SK-N-SH (cell line): Measurements from ENCODE around the gene LIAS. TPM values are rescaled to one million over a fixed set of nuclear protein-coding genes. Genes with fewer than 3 reads are reported as not detected.

ENCODE experiments used
- CTCF ChIA-PET: fragments of 300-600, 350-600 bp; formaldehyde crosslinking; extraction: SDS; loops from one replicate; lab custom pipeline; 2021; lab: Yijun Ruan, JAX
- POLR2A ChIA-PET: fragments of 350-600 bp; sonication (Branson Sonifier 250); formaldehyde crosslinking; extraction: SDS; loops from one replicate; lab custom pipeline; 2020; ENCODE audit warnings: antibody characterized with exemption, inconsistent platforms; lab: Yijun Ruan, JAX
- DNase-seq: peaks from one replicate; pipeline ENCODE4 v3.0.0; 2012
- H2AFZ ChIP-seq: fragments of 200-600 bp; sonication (generic); 2 replicates; pipeline ENCODE4 v1.8.1; 2016; ENCODE audit warnings: antibody characterized with exemption, mild to moderate bottlenecking, low read depth
- H3F3A ChIP-seq: fragments of 200-600 bp; sonication (generic); replicated peaks from 2 replicates; pipeline ENCODE3; 2016; ENCODE audit warnings: antibody characterized with exemption, mild to moderate bottlenecking; ENCODE audit not compliant: insufficient read depth
- H3K27ac ChIP-seq, 2 experiments: fragments of 200-500 bp in 1 of 2; fragments of 200-600 bp in 1 of 2; sonication (Bioruptor generic) in 1 of 2; sonication (generic), shearing (Covaris generic) in 1 of 2; 2 replicates each; pipeline versions ENCODE4 v1.5.1 to v1.6.1; 2014 to 2016; ENCODE audit warnings: low read depth in 2 of 2, inconsistent platforms in 1 of 2, low read length in 1 of 2, mild to moderate bottlenecking in 1 of 2, mixed read lengths in 1 of 2
- H3K27me3 ChIP-seq: fragments of 200-600 bp; sonication (generic), shearing (Covaris generic); 2 replicates; pipeline ENCODE4 v1.6.1; 2016; ENCODE audit warnings: mixed run types; ENCODE audit not compliant: insufficient read depth
- H3K36me3 ChIP-seq, 2 experiments: fragments of 200-500 bp in 1 of 2; fragments of 200-600 bp in 1 of 2; sonication (Bioruptor generic) in 1 of 2; sonication (generic) in 1 of 2; replicated peaks in 1 of 2; 2 replicates each; pipeline versions ENCODE3 to v1.5.1; 2014 to 2016; ENCODE audit warnings: low read length in 1 of 2, mild to moderate bottlenecking in 1 of 2; ENCODE audit not compliant: insufficient read depth in 2 of 2, control insufficient read depth in 1 of 2
- H3K4me1 ChIP-seq, 2 experiments: fragments of 200-500 bp in 1 of 2; fragments of 200-600 bp in 1 of 2; sonication (Bioruptor generic) in 1 of 2; sonication (generic), shearing (Covaris generic) in 1 of 2; 2 replicates each; pipeline versions ENCODE4 v1.5.1 to v1.6.1; 2014 to 2016; ENCODE audit warnings: low read depth in 1 of 2, low read length in 1 of 2, mixed run types in 1 of 2; ENCODE audit not compliant: insufficient read depth in 2 of 2, control insufficient read depth in 1 of 2
- H3K4me2 ChIP-seq: fragments of 200-600 bp; sonication (generic), shearing (Covaris generic); 2 replicates; pipeline ENCODE4 v1.6.1; 2017; ENCODE audit warnings: mixed run types
- H3K4me3 ChIP-seq, 2 experiments: fragments of 200-500 bp in 1 of 2; fragments of 200-600 bp in 1 of 2; sonication (Bioruptor generic) in 1 of 2; sonication (generic), shearing (Covaris generic) in 1 of 2; 2 replicates each; pipeline versions ENCODE4 v1.5.1 to v1.8.1; 2014 to 2016; ENCODE audit warnings: low read depth in 2 of 2, inconsistent platforms in 1 of 2, low read length in 1 of 2, mild to moderate bottlenecking in 1 of 2, mixed read lengths in 1 of 2, moderate library complexity in 1 of 2
- H3K79me2 ChIP-seq: fragments of 200-600 bp; sonication (generic); 2 replicates; pipeline ENCODE4 v1.8.1; 2017; ENCODE audit warnings: mild to moderate bottlenecking; ENCODE audit not compliant: insufficient read depth
- H3K9ac ChIP-seq: fragments of 200-600 bp; sonication (generic); 2 replicates; pipeline ENCODE4 v1.6.1; 2017; ENCODE audit warnings: mixed run types
- H3K9me2 ChIP-seq: fragments of 200-600 bp; sonication (generic); 2 replicates; pipeline ENCODE4 v1.6.1; 2017; ENCODE audit warnings: mixed run types
- H3K9me3 ChIP-seq: fragments of 200-600 bp; sonication (generic); 2 replicates; pipeline ENCODE4 v1.6.1; 2017; ENCODE audit warnings: mixed run types, mild to moderate bottlenecking, moderate library complexity
- H4K20me1 ChIP-seq: fragments of 200-600 bp; sonication (generic); 2 replicates; pipeline ENCODE4 v1.6.1; 2017; ENCODE audit warnings: mild to moderate bottlenecking, mixed run types; ENCODE audit not compliant: insufficient read depth
- ELF1 ChIP-seq: IDR thresholded peaks from 2 replicates; pipeline ENCODE4 v1.4.0; 2012
- EP300 ChIP-seq, 2 experiments: IDR thresholded peaks; 2 replicates each; pipeline versions ENCODE4 v1.4.0 to v1.6.1; 2012; ENCODE audit warnings: borderline replicate concordance in 1 of 2, low read depth in 1 of 2, low read length in 1 of 2
- FOSL2 ChIP-seq: IDR thresholded peaks from 2 replicates; pipeline ENCODE4 v1.4.0; 2012; ENCODE audit warnings: low read depth, mild to moderate bottlenecking, moderate library complexity, borderline replicate concordance
- FOXM1 ChIP-seq: IDR thresholded peaks from 2 replicates; pipeline ENCODE4 v1.4.0; 2012; ENCODE audit warnings: low read depth, mild to moderate bottlenecking
- GABPA ChIP-seq: IDR thresholded peaks from 2 replicates; pipeline ENCODE4 v1.4.0; 2012; ENCODE audit warnings: low read depth, mild to moderate bottlenecking
- GATA2 ChIP-seq: sonication (generic); formaldehyde crosslinking; IDR thresholded peaks from 2 replicates; pipeline ENCODE4 v1.5.0; 2020; ENCODE audit warnings: mild to moderate bottlenecking, missing genetic modification reagents
- JUND ChIP-seq: IDR thresholded peaks from 2 replicates; pipeline ENCODE4 v1.4.0; 2012
- MAX ChIP-seq: IDR thresholded peaks from 2 replicates; pipeline ENCODE4 v1.4.0; 2012; ENCODE audit warnings: low read depth
- MEF2A ChIP-seq: IDR thresholded peaks from 2 replicates; pipeline ENCODE4 v1.4.0; 2012; ENCODE audit warnings: low read depth, borderline replicate concordance
- MXI1 ChIP-seq: IDR thresholded peaks from 2 replicates; pipeline ENCODE4 v1.6.1; 2012; ENCODE audit warnings: mild to moderate bottlenecking, low read depth, low read length, improper control_type of control experiment
- NFIC ChIP-seq: IDR thresholded peaks from 2 replicates; pipeline ENCODE4 v1.4.0; 2012; ENCODE audit warnings: borderline replicate concordance
- NRF1 ChIP-seq: IDR thresholded peaks from 2 replicates; pipeline ENCODE4 v1.6.1; 2012; ENCODE audit warnings: low read depth, mild to moderate bottlenecking, low read length
- PBX3 ChIP-seq: IDR thresholded peaks from 2 replicates; pipeline ENCODE4; 2012
- POLR2AphosphoS5 ChIP-seq: IDR thresholded peaks from 2 replicates; pipeline ENCODE4 v1.6.1; 2012; ENCODE audit warnings: low read depth, low read length
- RAD21 ChIP-seq: IDR thresholded peaks from 2 replicates; pipeline ENCODE4 v1.6.1; 2012; ENCODE audit warnings: mild to moderate bottlenecking, low read length
- RCOR1 ChIP-seq: fragments of 150-350 bp; IDR thresholded peaks from 2 replicates; pipeline ENCODE4 v1.6.1; 2017; ENCODE audit warnings: antibody characterized with exemption, low read length
- REST ChIP-seq: IDR thresholded peaks from 2 replicates; pipeline ENCODE4 v1.6.1; 2012; ENCODE audit warnings: mild to moderate bottlenecking, low read depth, low read length, moderate library complexity
- RXRA ChIP-seq: IDR thresholded peaks from 2 replicates; pipeline ENCODE4 v1.4.0; 2012; ENCODE audit warnings: low read depth, mild to moderate bottlenecking, borderline replicate concordance
- SIN3A ChIP-seq: IDR thresholded peaks from 2 replicates; pipeline ENCODE4 v1.6.1; 2012; ENCODE audit warnings: low read depth, mild to moderate bottlenecking, low read length, moderate library complexity, borderline replicate concordance
- SMC3 ChIP-seq: IDR thresholded peaks from 2 replicates; pipeline ENCODE4 v1.6.1; 2012; ENCODE audit warnings: low read depth, low read length, improper control_type of control experiment
- TCF12 ChIP-seq: IDR thresholded peaks from 2 replicates; pipeline ENCODE4 v1.4.0; 2012
- TEAD4 ChIP-seq: IDR thresholded peaks from 2 replicates; pipeline ENCODE4 v1.4.0; 2012; ENCODE audit warnings: mild to moderate bottlenecking, borderline replicate concordance; ENCODE audit not compliant: insufficient read depth
- USF1 ChIP-seq: IDR thresholded peaks from 2 replicates; pipeline ENCODE4 v1.4.0; 2012; ENCODE audit warnings: low read depth, borderline replicate concordance
- YY1 ChIP-seq: IDR thresholded peaks from 2 replicates; pipeline ENCODE4 v1.4.0; 2012; ENCODE audit warnings: low read depth, mild to moderate bottlenecking
- ZBTB33 ChIP-seq: IDR thresholded peaks from 2 replicates; pipeline ENCODE4 v1.4.0; 2012; ENCODE audit warnings: low read depth, borderline replicate concordance
- WGBS: methylation state at CpG from one replicate; pipeline ENCODE4 v1.1.6; 2017; ENCODE audit warnings: low lambda C conversion rate; 5-methylcytosine and 5-hydroxymethylcytosine counted together
- polyA plus RNA-seq, 3 experiments: library from polyadenylated mRNA; depleted of rRNA; stranded (reverse); fragments of >200 nt; gene quantifications; 2 replicates each; pipeline ENCODE4 v1.2.3, GENCODE V29; 2012

The LIAS gene
- polyA plus RNA-seq, 1 of the 3 experiments (the other 2 are of a cell fraction) = 9.2 TPM

- Histone ChIP-seq H2AFZ (no peak overlapping the region), H3K4me2 (peak overlapping the region; percentile 77), H3K27me3 (no peaks in the 10 kb centered on the region), H3F3A (peaks cover 42% of the 10 kb centered on the region), H3K9me2 (no peaks in the 10 kb centered on the region), H4K20me1 (peaks cover 3% of the 10 kb centered on the region; the same call in 1 of the 2 replicates), H3K9me3 (no peaks in the 10 kb centered on the region), H3K9ac (peak overlapping the region; percentile 71), H3K27ac (peak overlapping the region; percentile 71 to 98), H3K4me3 (peak overlapping the region; percentile 21 to 47; a peak in 2 of 4 replicates), H3K79me2 (peaks cover 97% of the 10 kb centered on the region), H3K4me1 (peaks cover 2 to 16% of the 10 kb centered on the region in 2 experiments; a peak in 2 of 4 replicates), H3K36me3 (peaks cover 0 to 48% of the 10 kb centered on the region in 2 experiments)
- whole genome bisulfite sequencing = 7% methylated on average over 5 of the region's 5 CpGs
- POLR2A ChIA-PET = no interaction called here
- CTCF ChIA-PET = interaction anchor here (2.6 kb wide), 1 partner anchor 52 kb away, joined by 13 read pairs; no protein-coding TSS in a partner anchor
- peak; percentile 61 for DNase-seq
- TF ChIP-seq MXI1 = no peak
- peak; percentile 83 for TF ChIP-seq FOXM1
- no peak for TF ChIP-seq REST
- peak; percentile 78 for TF ChIP-seq PBX3
- TF ChIP-seq POLR2AphosphoS5 = peak; percentile 59; the same call in 1 of the 2 replicates
- TF ChIP-seq NFIC = peak; percentile 53; the same call in 1 of the 2 replicates
- TF ChIP-seq MEF2A = no peak
- TF ChIP-seq RCOR1 = no peak
- TF ChIP-seq FOSL2 = peak; percentile 49; the same call in 1 of the 2 replicates
- no peak for TF ChIP-seq GABPA
- TF ChIP-seq JUND = peak; percentile 77
- TF ChIP-seq ELF1 = no peak
- TF ChIP-seq RXRA = no peak
- peak; percentile 60; the same call in 1 of the 2 replicates for TF ChIP-seq TEAD4
- peak; percentile 99 for TF ChIP-seq TCF12
- no peak for TF ChIP-seq GATA2 (CRISPR knock-in tag)
- no peak for TF ChIP-seq SIN3A
- no peak for TF ChIP-seq USF1
- no peak for TF ChIP-seq SMC3
- TF ChIP-seq RAD21 = no peak
- TF ChIP-seq MAX = 0 out of 2 replicates have a peak, but pooled peaks have one; percentile 8
- 0 out of 2 replicates have a peak, but pooled peaks have one; percentile 22 for TF ChIP-seq YY1
- TF ChIP-seq EP300 (IDR thresholded peaks at IDR 0.05; ENCODE audit: borderline replicate concordance in 1 of 2, low read depth in 1 of 2, low read length in 1 of 2) = peak; percentile 9 to 73; a peak in 1 of 4 replicates
- no peak for TF ChIP-seq ZBTB33
- no peak for TF ChIP-seq NRF1
Observed at GRCh38 chr4:39521253-39521919, 62.5 kb downstream of the LIAS start.
